Neural progenitor cell (in vitro differentiated cells): ENCODE measurements around the gene SFSWAP. TPM values are rescaled to one million over a fixed set of nuclear protein-coding genes. Genes with fewer than 3 reads are reported as not detected.

Experiments
- DNase-seq: peaks from one replicate; pipeline ENCODE4 v3.0.0-alpha.2; 2016; ENCODE audit warnings: low spot score
- H2AFZ ChIP-seq: fragments of 200-600 bp; sonication (generic); replicated peaks from 2 replicates; pipeline ENCODE4 v1.6.1; 2016; ENCODE audit warnings: antibody characterized with exemption
- H3F3A ChIP-seq: fragments of 200-600 bp; sonication (generic); 2 replicates; pipeline ENCODE4 v1.6.1; 2016; ENCODE audit warnings: antibody characterized with exemption, low read depth
- H3K27ac ChIP-seq: fragments of 200-600 bp; sonication (generic); 2 replicates; pipeline ENCODE4 v1.5.1; 2016; ENCODE audit warnings: mild to moderate bottlenecking
- H3K27me3 ChIP-seq: fragments of 200-600 bp; sonication (generic); 2 replicates; pipeline ENCODE4 v1.6.1; 2016; ENCODE audit warnings: mild to moderate bottlenecking, moderate library complexity
- H3K36me3 ChIP-seq: fragments of 200-600 bp; sonication (generic); 2 replicates; pipeline ENCODE4 v1.5.1; 2016
- H3K4me1 ChIP-seq: fragments of 200-600 bp; sonication (generic); 2 replicates; pipeline ENCODE4 v1.6.1; 2016; ENCODE audit warnings: mixed run types
- H3K4me2 ChIP-seq: fragments of 200-600 bp; sonication (generic); 2 replicates; pipeline ENCODE4 v1.6.1; 2016
- H3K4me3 ChIP-seq: fragments of 200-600 bp; sonication (generic); 2 replicates; pipeline ENCODE4 v1.5.1; 2016
- H3K79me2 ChIP-seq: fragments of 200-600 bp; sonication (generic); 2 replicates; pipeline ENCODE4 v1.6.1; 2016; ENCODE audit warnings: low read depth
- H3K9ac ChIP-seq: fragments of 200-600 bp; sonication (generic); 2 replicates; pipeline ENCODE4 v1.6.1; 2016
- H3K9me3 ChIP-seq: fragments of 200-600 bp; sonication (generic); 2 replicates; pipeline ENCODE4 v1.5.1; 2016; ENCODE audit warnings: low read depth
- H4K20me1 ChIP-seq: fragments of 200-600 bp; sonication (generic); 2 replicates; pipeline ENCODE4 v1.6.1; 2016; ENCODE audit warnings: low read depth
- H3K27ac Mint-ChIP-seq: 3 replicates; pipeline ENCODE4 v1.8.0; 2021; ENCODE audit warnings: mixed read lengths
- H3K27me3 Mint-ChIP-seq: 2 replicates; pipeline ENCODE4 v1.8.0; 2022; ENCODE audit warnings: low read depth, mild to moderate bottlenecking, inconsistent platforms, moderate library complexity, mixed read lengths; ENCODE audit not compliant: insufficient read depth
- H3K36me3 Mint-ChIP-seq: 3 replicates; pipeline ENCODE4 v1.8.0; 2021; ENCODE audit warnings: mixed read lengths
- H3K4me1 Mint-ChIP-seq: 3 replicates; pipeline ENCODE4 v1.8.0; 2021; ENCODE audit warnings: mixed read lengths
- H3K4me3 Mint-ChIP-seq: 3 replicates; pipeline ENCODE4 v1.8.0; 2021; ENCODE audit warnings: mild to moderate bottlenecking, moderate library complexity, mixed read lengths
- H3K9me3 Mint-ChIP-seq: 3 replicates; pipeline ENCODE4 v1.8.0; 2020; ENCODE audit warnings: mixed read lengths
- CTCF ChIP-seq: fragments of 200-600 bp; sonication (generic); IDR thresholded peaks from 2 replicates; pipeline ENCODE4 v1.5.1; 2017; ENCODE audit warnings: antibody characterized with exemption, mild to moderate bottlenecking
- EZH2 ChIP-seq: fragments of 200-600 bp; sonication (generic); IDR thresholded peaks from 2 replicates; pipeline ENCODE4 v1.6.1; 2017; ENCODE audit warnings: antibody characterized with exemption, mild to moderate bottlenecking, moderate library complexity
- EZH2phosphoT487 ChIP-seq: fragments of 200-600 bp; sonication (generic); IDR thresholded peaks from 2 replicates; pipeline ENCODE4 v1.6.1; 2017; ENCODE audit warnings: antibody characterized with exemption
- small RNA-seq: library from RNA; depleted of rRNA; stranded (forward); fragments of <200 nt; gene quantifications from one replicate; pipeline ENCODE3, GENCODE V24; 2015
- total RNA-seq: library from RNA; depleted of rRNA; stranded (reverse); fragments of >200 nt; gene quantifications from 2 replicates; pipeline ENCODE4 v1.2.3, GENCODE V29; 2015; ENCODE audit warnings: low replicate concordance

The SFSWAP gene
- total RNA-seq, 1 donor from 2014 or later = 37.0 TPM

DNA sequence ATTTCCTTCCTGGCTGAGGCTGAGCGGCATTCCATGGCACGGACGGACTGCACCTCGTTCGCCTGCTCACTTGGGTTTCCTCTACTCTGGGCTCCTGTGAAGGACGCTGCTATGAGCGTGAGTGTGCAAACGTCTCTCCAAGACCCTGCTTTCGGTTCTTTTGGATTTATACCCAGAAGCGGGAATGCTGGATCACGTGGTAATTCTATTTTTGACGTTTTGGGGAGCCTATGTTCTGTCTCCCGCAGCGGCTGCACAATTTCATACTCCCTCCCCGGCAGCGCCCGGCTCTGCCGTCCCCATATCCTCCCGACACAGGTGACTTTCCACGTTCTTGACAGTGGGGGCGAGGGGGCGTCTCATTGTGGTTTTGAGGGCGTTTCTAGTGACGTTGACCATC, 137.9 kb downstream of the SFSWAP start:
- Histone ChIP-seq H3K36me3 (no peaks in the 10 kb centered on the region), H3K27ac (no peak overlapping the region), H3K4me3 (no peak overlapping the region)

More for the DNA sequence above, 137.9 kb downstream of the SFSWAP start:
- Mint-ChIP-seq H3K4me3 (no peak overlapping the region), H3K9me3 (no peaks in the 10 kb centered on the region), H3K4me1 (no peaks in the 10 kb centered on the region), H3K27ac (no peak overlapping the region), H3K27me3 (peaks cover 5% of the 10 kb centered on the region), H3K36me3 (no peaks in the 10 kb centered on the region)
- DNase-seq = no peak
- H3K79me2 ChIP-seq = no peaks in the 10 kb centered on the region
- no peak overlapping the region for H3K4me2 ChIP-seq
- TF ChIP-seq EZH2phosphoT487 = no peak
- no peak for TF ChIP-seq CTCF
- TF ChIP-seq EZH2 = no peak
- no peaks in the 10 kb centered on the region for H3K4me1 ChIP-seq
- H2AFZ ChIP-seq = no peak overlapping the region
- no peaks in the 10 kb centered on the region for H4K20me1 ChIP-seq
- no peaks in the 10 kb centered on the region for H3F3A ChIP-seq
- H3K9me3 ChIP-seq = no peaks in the 10 kb centered on the region
- H3K9ac ChIP-seq = no peak overlapping the region
- H3K27me3 ChIP-seq = no peaks in the 10 kb centered on the region

Small RNA genes lying within 50 kb of the gene (small RNA-seq; reads per million reads assigned to genes)
- gene RNA5SP377 = not detected
- not detected for gene RNA5SP378
- not detected for gene RNU6-1017P

Other genes with a start within 250 kb of the SFSWAP start
- gene MMP17, start 117.3 kb downstream of the SFSWAP start, total RNA-seq = 2.1 and 7.1 TPM in 2 replicates
- gene ULK1, start 183.5 kb downstream of the SFSWAP start, total RNA-seq = 4.9 and 16.0 TPM in 2 replicates
- 15.9 and 17.8 TPM in 2 replicates for gene PUS1, start 218.2 kb downstream of the SFSWAP start, total RNA-seq
- 16.3 and 21.2 TPM in 2 replicates for gene EP400, start 238.9 kb downstream of the SFSWAP start, total RNA-seq